GM18520 (cell line): ENCODE results near the gene KIF13A.
"Not testable (repeated sequence)": the region's sequence is repeated elsewhere in the genome, so short reads cannot be mapped to it uniquely, and the experiment has no call there.

Experiments used
- ATAC-seq: cut with Tn5 transposase; IDR thresholded peaks from one replicate; pipeline ENCODE4 v1.9.1; 2021; ENCODE audit not compliant: unreplicated experiment

KIF13A gene

DNA sequence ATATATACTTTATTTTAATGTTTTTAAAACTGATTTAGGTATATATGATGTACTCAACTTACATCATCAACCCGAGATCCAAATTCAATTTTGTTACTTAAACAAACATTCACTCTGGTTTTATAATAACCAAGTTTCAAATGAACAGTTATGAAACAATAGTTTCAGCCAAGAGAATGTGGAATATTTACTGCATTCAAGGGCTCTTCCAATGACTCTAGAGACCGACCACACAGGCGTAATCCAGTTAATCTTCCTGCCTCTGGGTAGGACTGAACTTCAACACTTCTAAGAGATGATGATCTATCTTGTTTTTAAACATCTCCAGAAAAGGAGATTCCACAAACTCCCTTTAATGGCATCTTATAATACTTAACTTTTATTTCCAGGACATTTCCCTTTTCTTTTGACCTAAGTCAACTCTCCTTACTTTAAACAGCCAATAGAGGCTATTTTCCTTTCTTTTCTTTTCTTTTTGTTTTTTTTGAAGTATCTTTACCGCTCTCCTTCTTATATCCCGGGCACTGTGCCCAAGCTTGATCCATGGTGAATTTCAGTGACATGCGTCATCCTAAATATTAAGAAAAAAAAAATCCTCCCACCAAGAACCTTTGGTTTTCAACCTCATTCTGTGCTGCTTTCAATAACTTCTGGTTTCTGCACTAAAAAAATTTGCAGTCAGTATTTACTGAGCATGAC, 110.1 kb downstream of the KIF13A start:
- no peak for ATAC-seq

DNA sequence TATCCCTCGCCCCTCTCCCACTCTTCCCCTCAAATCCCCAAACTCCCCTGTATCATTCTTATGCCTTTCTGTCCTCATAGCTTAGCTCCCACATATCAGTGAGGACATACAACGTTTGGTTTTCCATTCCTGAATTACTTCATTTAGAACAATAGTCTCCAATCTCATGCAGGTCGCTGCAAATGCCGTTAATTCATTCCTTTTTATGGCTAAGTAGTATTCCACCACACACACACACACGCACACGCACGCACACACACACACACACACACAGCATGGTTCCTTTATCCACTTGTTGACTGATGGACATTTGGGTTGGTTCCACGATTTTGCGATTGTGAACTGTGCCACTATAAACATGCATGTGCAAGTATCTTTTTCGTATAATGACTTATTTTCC, 112.7 kb downstream of the KIF13A start:
- ATAC-seq: no peak

DNA sequence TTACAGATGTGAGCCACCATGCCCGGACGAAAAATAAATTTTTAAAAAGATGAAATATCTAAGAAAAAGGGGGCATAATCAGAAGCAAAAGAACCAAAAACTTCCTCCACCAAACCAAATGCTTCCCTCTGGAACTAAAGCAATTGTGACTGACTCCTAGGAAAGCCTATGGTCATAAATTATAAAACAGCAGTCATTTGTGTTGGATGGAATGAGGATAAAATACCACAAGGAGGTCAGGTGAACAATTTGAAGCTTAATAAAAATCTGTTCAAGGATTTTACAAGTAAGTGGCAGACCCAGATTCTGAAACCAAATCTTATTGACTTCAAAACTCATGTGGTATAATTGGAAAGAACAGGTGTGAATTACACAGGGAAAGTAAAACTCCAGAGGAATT, 114.5 kb downstream of the KIF13A start:
- ATAC-seq: no peak

DNA sequence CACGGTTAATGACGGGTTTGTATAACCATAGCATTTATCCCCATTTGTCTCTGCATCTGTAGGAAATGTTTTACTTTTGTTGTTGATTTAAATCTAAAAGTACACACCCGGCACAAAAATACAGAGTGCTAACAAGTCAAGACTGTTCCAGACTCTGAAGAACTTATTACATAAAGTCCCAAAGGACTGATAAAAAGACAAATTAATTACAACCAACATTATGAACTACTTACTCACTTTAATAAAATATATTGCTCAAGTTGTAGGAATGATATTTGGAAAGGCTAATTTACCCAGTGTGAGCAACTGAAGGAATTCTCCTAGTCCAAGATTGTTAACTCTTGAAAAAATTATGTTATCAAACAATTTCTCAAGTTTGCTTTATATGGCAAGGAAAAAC, 115.6 kb downstream of the KIF13A start:
- no peak for ATAC-seq

DNA sequence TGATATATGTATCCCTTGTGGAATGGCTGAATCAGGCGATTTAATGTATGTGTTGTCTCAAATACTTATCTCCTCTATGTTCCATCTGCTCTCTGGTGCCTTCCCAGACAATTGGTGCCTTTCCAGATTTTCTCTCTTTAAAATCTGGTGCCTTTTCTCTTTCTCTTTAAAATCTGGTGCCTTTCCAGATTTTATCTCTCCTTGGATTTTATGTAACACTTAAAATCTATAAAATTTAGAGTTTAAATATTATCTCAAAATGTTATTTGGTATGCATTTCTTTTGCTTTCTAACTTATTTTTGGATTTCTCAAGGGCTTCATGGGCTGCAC, 116.3 kb downstream of the KIF13A start:
- ATAC-seq: no peak

DNA sequence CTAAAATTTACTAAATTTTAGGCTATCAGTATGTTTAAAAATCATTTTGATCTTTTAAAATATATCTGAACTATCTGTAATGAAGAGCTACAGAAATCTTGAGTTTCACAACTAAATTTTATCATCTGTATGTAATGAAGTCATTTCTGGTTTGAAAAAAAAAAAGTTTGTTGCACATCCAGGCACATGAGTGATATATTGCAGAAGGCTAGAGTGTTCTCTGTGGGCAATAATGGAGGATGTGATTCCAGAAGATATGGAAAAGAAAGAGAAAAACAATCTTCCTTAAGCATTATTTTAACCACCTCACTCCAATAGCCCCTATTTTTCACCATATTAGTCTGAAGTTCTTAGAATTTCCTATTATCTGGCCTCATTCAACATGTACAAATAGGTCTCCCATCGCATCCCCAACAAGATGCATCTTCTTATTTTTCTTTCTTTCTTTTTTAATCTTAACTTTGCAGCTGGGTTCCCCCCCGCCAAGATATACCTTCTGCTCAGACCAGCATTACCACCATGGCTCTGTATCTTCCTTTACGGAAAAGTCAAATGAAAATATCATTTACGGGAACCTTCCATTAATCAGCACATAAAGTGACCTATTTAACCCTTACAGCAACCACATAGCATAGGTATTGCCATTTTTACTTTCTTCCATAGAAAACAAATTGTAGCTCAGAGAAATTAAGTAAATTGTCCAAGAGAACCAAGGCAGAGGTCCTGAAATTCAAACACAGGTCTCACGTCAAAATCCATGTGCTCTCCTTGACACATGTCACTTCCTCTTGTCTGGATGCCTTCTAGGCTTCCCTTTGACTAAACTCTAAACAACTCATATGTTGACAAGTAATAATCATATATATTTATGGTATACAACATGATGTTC, 116.9 kb downstream of the KIF13A start:
- no peak for ATAC-seq

DNA sequence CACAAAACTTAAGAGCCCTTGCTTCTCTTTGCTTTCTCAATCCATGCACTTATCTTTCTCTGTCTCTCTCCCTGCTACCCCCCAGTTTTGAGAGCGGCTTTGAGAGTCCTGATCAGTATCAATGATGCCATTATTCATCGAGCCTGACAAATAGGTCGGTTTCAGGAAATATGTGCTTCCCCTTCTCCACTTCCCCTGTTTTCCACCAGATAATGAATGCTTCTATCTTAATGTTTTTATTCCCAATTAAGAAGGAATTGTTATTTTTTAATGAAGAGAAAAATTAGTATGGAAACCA, 117.7 kb downstream of the KIF13A start:
- no peak for ATAC-seq

DNA sequence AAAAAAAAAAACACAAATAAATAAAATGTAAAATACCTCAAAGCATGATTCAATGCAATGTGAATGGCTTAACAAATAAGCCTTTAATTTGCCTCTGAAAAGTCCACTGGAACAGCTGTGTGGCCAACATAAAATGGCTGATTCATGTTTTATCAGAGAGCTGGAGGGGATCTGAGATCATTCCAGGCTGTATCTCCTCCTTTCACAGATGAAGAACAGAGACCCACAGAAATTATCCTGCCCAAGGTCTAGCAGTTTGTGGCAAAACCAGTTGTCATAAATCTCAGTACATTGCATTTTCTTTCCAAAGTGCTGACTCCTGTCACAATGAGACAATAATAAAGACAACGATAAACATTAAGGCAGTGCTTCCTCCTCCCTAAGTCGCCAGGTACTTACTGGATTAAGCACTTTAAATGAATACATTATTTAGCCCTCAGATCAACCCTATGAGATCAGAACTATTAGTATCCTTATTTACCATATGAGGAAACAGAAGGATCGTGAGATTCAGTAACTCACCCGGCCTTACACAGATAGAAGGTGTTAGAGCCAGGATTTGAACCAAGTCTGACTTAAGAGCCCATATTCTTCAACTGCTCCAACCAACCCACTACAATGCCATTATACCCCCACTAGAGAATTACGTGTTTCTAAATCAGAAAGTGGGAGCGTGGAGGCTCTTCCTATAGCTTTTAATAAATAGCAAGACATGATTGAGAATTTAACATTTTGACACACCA, 118.3 kb downstream of the KIF13A start:
- no peak for ATAC-seq

DNA sequence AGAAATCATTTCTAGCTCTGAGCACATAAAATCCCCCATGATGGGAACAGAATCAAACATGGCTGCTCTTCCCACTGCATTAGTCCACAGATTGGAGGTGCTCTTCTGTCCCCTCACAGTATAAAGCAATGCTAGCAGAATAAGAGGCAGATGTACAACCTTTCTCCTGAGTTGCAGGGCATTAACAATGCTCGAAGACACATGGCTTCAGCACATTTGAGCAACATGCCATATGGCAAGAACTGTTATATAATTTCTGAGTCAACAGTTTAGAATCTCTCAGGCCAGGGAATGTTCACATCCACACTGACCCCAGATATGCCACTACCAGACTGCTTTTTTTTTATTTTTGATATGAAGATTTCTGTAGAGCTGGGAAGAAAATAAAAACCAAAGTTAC, 119.6 kb downstream of the KIF13A start:
- no peak for ATAC-seq

DNA sequence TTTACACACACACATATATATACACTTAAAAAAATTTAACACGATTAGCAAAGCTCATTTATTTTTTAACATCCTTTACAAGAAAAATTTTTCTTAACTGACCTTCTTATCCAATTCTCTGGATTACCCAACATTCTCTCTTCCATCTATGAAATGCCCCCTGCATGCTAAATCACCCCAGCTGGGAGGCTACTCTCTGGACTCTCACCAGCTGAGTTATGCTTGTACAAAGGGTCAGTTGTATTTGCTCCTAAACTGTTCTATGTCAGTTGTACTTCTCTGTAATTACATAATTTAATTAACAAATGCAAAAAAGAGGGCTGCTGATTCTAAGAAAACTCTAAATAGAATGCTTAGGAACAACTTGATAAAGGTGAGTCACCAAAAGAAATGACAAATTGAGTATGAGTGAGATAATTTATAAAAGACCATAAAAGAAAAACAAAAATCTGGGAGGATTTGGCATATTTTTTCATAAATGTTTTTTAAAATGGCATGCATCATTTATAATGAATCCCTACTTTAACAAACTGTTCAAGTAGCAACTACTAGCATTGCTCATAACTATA, 120.5 kb downstream of the KIF13A start:
- no peak for ATAC-seq

DNA sequence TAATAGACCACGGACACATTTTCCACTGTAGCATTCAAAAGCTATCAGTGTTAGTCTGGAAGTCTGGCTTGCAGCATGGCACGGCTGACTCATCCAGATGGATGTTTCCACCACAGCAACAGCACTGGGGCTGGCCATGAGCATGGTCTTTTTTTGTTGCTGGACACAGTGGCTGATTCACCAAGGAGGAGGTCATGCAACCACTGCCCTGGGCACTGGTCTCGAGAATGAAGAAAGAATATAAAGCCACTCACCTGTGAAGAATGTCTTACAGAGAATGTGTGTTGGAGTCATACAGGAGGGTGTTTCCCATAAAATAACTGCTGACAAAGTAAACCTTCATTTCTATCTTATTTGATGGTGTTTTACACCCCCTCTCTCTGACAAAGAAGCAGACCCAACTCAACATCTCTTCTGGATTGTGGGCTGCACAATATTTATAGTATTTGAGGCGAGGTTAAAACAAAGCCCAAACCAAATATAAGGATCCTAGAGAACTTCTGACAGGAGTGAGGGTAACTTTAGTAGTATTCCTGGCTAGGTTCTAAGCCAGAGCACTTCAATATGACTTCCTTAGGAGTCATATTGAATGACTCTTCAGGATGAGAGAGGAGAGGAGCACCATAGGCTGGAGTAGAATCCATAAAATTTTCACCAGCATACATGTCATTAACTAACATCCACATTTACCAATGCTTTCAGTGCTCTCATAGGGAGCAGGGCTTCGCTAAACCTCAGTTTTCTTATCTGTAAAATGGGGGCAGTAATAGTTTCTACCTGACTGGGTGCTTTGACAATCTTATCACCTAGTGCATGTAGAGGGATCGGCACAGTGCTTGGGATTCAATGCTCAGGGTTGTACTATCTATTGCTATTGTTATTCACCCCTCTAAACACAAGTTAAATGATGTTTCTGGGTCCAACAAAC, 121.4 kb downstream of the KIF13A start:
- ATAC-seq: no peak

DNA sequence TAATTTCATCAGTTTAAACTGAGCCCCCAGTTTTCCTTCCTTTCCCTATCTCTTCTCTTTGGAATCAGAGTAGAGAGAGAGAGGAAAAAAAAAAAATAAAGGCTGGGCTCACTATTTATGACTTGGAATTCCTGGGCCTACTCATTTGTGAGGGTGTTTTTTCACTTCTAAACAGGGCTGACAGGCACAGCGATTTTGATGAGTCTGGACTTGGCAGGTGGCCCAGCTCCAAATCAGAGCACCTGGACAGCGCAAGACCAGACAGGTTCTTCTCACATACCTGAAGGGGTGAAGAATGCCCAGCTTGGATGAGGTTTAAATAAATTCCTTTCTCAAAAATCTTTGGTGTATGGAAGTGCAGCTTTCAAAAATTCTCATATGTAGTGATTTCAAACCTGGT, 122.2 kb downstream of the KIF13A start:
- no peak for ATAC-seq

DNA sequence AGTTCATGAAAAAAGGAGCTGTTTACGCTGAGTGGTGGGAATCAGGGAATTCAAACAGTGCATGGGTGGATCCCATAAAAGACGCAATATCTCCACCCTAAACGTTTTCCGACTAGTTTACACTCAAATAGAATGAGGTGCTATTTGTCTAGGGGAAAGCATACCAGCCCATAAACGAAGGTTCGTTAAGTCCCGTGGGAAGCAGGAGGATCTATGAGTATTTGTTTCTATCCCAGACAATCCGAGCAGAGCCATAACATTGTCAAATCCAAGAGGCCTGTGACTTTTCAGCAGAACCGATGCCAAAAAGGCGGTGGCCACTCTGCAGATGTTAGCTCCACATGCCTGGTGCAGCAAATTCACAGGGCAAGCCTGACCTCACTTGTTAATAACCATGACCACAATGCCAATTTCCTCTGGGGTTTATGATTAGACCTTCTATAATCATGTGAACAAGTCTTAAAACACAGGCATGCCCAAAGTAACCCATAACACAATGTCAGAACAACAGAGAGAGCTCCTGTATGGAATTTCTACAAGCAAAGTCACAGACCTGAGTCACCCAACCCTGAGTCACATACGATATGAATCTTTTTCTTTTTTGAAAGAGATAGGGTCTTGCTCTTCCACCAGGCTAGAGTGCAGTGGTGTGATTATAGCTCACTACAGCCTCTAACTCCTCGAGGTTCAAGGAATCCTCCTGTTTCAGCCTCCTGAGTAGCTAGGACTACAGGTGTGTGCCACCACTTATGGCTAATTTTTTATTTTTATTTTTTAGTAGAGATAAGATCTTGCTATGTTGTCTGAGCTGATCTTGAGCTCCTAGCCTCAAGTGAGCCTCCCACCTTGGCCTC, 123.3 kb downstream of the KIF13A start:
- ATAC-seq: no peak

DNA sequence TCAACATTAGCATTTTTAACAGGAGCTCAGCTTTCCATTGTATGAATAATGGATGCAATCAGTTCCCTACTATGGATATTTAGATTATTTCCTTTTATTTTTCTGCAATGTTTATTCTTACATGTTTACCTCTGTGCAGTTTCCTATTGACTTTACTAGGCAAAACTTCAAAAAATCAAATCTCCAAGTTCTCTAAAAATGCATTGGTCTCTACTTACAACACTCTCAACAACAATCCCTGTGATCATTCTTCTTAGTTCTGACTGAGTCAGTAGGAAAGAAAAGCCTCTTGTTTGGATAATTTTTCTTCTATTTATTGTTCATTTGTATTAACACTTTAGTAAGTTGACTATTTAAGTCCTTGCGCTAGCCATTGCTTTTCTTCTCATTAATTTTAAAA, 126.1 kb downstream of the KIF13A start:
- no peak for ATAC-seq

DNA sequence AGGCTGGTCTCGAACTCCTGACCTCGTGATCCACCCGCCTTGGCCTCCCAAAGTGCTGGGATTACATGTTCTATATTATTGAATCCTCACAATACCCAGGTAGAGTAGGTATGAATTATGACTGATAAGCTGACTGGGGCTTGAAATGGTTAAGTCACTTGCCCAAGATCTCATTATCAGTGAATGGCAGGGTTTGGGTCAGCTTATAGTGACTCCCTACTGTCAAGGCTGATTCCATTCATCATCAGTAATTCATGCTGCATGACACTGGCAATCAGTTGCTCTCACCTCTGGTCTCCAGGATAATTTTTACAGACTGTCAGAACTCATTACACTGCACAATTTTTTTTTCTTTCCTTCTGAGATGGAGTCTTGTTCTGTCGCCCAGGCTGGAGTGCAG, 127.6 kb downstream of the KIF13A start:
- ATAC-seq: no peak

DNA sequence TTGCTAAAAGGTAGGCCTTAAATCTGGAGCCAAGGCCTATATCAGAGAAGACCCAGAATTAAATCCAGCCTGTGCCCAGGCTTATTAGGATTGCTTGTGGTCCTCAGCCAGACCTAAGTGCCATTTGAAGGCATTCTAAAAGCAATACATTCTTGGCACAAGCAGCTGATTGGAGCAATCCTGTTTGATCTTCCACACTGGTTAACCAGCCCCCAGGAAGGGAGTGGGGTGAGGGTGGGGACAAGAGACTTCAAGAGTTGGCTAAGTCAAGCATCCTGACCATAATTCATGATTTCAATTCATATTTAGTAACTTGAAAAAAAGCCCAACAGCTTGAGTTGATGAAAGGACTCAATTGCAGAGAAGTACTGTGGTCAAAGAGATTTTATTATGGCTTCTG, 128.9 kb downstream of the KIF13A start:
- no peak for ATAC-seq

DNA sequence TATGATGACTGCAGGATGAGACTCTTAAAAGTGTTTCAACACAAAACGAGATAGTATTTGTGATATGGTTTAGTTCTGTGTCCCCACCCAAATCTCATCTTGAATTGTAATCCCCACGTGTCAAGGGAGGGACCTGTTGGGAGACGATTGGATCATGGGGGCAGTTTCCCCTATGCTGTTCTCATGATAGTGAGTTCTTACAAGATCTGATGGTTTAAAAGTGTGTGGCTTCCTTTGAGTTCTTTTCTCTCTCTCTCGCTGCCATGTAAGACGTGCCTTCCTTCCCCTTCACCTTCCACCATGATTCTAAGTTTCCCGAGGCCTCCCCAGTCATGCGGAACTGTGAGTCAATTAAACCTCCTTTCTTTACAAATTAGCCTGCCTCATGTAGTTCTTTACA, 130.2 kb downstream of the KIF13A start:
- not testable (repeated sequence) for ATAC-seq

DNA sequence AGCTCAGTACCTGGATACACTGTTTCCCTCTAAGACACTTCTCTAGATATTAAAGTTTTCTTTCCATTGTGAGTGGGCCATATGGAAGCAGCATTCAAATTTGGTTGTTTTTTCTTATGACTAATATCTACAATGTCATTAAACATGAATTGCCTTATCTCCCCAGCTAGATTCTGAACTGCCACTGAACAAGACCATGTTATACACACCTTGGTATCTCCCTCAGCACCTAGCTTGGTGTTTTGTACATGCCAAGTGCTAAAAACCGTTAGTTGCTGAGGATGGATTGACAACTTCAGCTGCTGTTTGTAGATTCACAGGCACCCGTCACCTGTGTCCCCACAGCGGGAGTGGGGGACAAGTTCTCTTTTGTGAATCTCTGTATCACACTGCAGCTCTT, 131.1 kb downstream of the KIF13A start:
- ATAC-seq: no peak

DNA sequence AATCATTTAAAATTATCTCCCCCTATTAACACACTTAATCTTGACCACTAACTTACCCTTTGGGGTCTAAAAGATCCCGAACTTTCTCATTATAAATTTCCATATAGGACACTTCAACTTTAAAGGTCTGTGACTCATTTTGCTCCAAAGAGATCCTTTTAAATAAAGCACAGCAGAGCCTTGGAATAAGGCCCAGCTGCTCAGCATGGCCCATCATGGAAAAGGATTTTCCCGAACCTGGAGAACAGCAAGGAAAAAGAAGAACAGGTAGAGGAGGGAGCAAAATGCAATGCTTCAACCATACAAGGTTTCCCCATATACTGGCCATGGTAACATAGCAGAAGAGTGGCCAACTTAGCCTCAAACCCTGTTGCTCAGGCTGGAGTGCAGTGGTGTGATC, 132.1 kb downstream of the KIF13A start:
- ATAC-seq: no peak

DNA sequence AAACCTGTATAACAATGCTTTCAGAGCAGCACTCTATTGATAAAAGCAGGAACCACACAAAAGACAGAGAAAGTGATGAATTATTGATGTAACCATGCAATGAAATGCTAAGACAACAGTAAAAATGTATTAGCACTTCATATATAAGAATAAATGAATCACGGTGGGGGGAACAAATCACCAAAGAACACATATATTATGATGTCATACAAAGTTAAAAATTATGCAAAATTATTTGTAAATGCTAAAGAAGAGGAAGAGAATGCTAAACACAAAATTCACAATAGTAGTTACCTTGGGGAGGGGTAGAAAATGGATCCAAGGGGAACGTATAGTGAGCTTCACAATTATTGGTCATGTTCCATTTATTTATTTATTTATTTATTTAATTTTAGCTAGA, 133.9 kb downstream of the KIF13A start:
- ATAC-seq: no peak
